AG09309 (cell line): Measurements from ENCODE around the gene RALGAPA1.
"Not testable (repeated sequence)": the region's sequence is repeated elsewhere in the genome, so short reads cannot be mapped to it uniquely, and the experiment has no call there.

Source experiments
- DNase-seq: peaks from one replicate; pipeline ENCODE4 v3.0.0-alpha.2; 2010; ENCODE audit warnings: low read depth
- H3K4me3 ChIP-seq: 2 replicates; pipeline ENCODE4 v1.5.1; 2011; ENCODE audit warnings: mild to moderate bottlenecking, low read depth, low read length, moderate library complexity; ENCODE audit not compliant: control insufficient read depth
- CTCF ChIP-seq: IDR thresholded peaks from 2 replicates; pipeline ENCODE4 v1.5.1; 2011; ENCODE audit warnings: mild to moderate bottlenecking, low read depth, low read length, inconsistent platforms; ENCODE audit not compliant: insufficient read depth, control insufficient read depth; ENCODE audit errors: missing control alignments

Gene RALGAPA1

DNA sequence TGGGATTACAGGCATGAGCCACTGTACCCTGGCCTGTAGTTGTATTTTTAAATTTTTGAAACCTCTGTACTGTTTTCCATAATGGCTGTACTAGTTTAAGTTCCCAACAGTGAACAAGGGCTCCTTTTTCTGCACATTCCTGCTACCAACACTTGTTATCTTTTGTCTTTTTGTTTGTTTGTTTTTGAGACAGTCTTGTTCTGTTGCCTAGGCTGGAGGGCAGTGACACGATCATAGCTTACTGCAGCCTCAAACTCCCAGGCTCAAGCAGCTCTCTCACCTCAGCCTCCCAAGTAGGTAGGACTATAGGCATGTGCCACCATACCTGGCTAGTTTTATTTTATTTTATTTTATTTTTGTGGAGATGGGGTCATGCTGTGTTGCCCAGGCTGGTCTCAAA lies 40.0 kb upstream of the RALGAPA1 start:
- no peak for DNase-seq
- H3K4me3 ChIP-seq: no peak overlapping the region
- TF ChIP-seq CTCF: no peak

- TF ChIP-seq CTCF: no peak
- no peak overlapping the region for H3K4me3 ChIP-seq
- DNase-seq: no peak
Observed at GRCh38 chr14:35847636-35848035, 38.5 kb upstream of the RALGAPA1 start.

GRCh38 chr14:35844494-35844893 lies 35.4 kb upstream of the RALGAPA1 start:
- DNase-seq: no peak
- no peak overlapping the region for H3K4me3 ChIP-seq
- TF ChIP-seq CTCF: no peak

- DNase-seq, H3K4me3 ChIP-seq: not testable (repeated sequence)
Observed at GRCh38 chr14:35842245-35842644, 33.1 kb upstream of the RALGAPA1 start.

- H3K4me3 ChIP-seq, DNase-seq: not testable (repeated sequence)
Observed at GRCh38 chr14:35841704-35842103, 32.6 kb upstream of the RALGAPA1 start.

DNA sequence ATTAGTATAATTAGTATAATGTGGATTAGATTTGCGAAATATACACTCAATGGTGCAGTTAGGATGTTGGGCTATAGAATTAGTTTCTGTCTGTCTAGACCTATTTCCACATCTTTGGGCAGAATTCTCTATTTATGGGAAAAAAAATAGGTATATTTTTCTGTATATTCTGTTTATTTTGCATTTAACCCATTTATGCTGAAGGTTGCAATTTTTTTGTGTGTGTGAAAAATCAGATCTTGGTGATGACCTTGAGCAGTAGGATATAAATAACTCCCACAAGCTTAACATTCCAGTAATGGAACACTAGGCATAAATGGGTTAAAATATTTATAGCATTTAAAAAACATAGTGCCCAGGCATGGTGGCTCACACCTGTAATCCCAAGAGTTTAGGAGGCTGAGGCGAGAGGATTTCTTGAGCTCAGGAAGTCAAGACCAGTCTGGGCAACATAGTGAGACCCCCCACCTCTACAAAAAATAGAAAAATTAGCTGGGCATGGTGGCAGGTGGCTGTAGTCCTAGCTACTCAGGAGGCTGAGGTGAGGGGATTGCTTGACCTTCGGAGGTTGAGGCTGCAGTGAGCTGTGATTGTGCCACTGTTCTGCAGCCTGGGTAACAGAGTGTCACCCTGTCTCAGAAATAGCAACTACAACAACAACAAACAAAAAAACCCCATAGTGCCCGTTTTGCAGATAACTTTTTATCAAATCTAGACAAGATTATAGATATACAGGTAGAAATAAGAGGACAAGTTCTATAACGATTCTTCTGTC lies 26.3 kb upstream of the RALGAPA1 start:
- no peak for TF ChIP-seq CTCF
- H3K4me3 ChIP-seq: no peak overlapping the region
- DNase-seq: no peak

- TF ChIP-seq CTCF: no peak
- DNase-seq: no peak
- no peak overlapping the region for H3K4me3 ChIP-seq
Observed at GRCh38 chr14:35829449-35829848, 20.4 kb upstream of the RALGAPA1 start.
